ENCODE results near the gene DIAPH2. TPM values are rescaled to one million over a fixed set of nuclear protein-coding genes. Genes with fewer than 3 reads are reported as not detected.

DIAPH2 gene
- total and polyA plus RNA-seq, 2 of the 13 experiments (the other 11 are each of a cell fraction or from before 2014, with no cell fraction given) = 2.1 to 8.5 TPM

- BruUV-seq (replicated peaks) = no TSS peak
- no peak for DNase-seq (ENCODE audit: low spot score)
- Histone ChIP-seq H3K27ac (ENCODE audit: extremely low read length, insufficient read depth, low read length) (no peak overlapping the region), H2AFZ (ENCODE audit: low read length) (no peak overlapping the region), H3K79me2 (ENCODE audit: insufficient read depth, low read length) (no peaks in the 10 kb centered on the region), H3K4me1 (ENCODE audit: insufficient read depth, low read length) (no peaks in the 10 kb centered on the region), H3K36me3 (replicated peaks in 1 of 2; ENCODE audit: control insufficient read depth in 1 of 2, insufficient read depth in 2 of 2, low read length in 2 of 2) (no peaks in the 10 kb centered on the region), H3K9ac (ENCODE audit: insufficient read depth, low read depth, low read length) (no peak overlapping the region), H3K4me3 (replicated peaks in 1 of 3; ENCODE audit: insufficient read depth in 1 of 3, low read depth in 2 of 3, low read length in 3 of 3) (no peak overlapping the region), H3K4me2 (ENCODE audit: low read depth, low read length) (no peak overlapping the region), H3K27me3 (ENCODE audit: control insufficient read depth in 1 of 2, insufficient read depth in 2 of 2, low read length in 2 of 2) (no peaks in the 10 kb centered on the region), H4K20me1 (ENCODE audit: insufficient read depth, low read length) (no peaks in the 10 kb centered on the region), H3K9me3 (ENCODE audit: low read length) (no peaks in the 10 kb centered on the region)
- in situ Hi-C loops (cut with HindIII; ENCODE audit: extremely low pct_ligation_motif_present, low pct_unique_long_range_greater_than_20kb) (no loop called here), intact Hi-C loops (cut with micrococcal nuclease; ENCODE audit: unreplicated experiment) (no loop called here)
- no peak for FAIRE-seq
- ChIA-PET CTCF (ENCODE audit: low intra/inter-chr PET ratio, low total read pairs) (no interaction called here), POLR2A (no interaction called here)
- WGBS (ENCODE audit: low lambda C conversion rate) = 90% methylated on average over 2 of the region's 2 CpGs
- ATAC-seq = no peak
- TF ChIP-seq GATA4 (IDR thresholded peaks at IDR 0.05; ENCODE audit: borderline replicate concordance, low read depth) = no peak
- no peak for TF ChIP-seq PAF1 (CRISPR knock-in tag; IDR thresholded peaks at IDR 0.05)
- TF ChIP-seq FOXO4 (CRISPR knock-in tag; conservative IDR thresholded peaks at IDR 0.05) = no peak
- TF ChIP-seq ZIK1 (CRISPR knock-in tag; IDR thresholded peaks at IDR 0.05; ENCODE audit: borderline replicate concordance, low read depth) = no peak
- TF ChIP-seq TBP (CRISPR knock-in tag; IDR thresholded peaks at IDR 0.05) = no peak
These were observed 484.0 kb downstream of the DIAPH2 start for GRCh38 chrX:97168646-97169045.

- ChIA-PET POLR2A (no interaction called here), CTCF (ENCODE audit: low intra/inter-chr PET ratio, low total read pairs) (no interaction called here)
- Histone ChIP-seq H3K4me3 (replicated peaks in 1 of 3; ENCODE audit: insufficient read depth in 1 of 3, low read depth in 2 of 3, low read length in 3 of 3) (no peak overlapping the region), H3K9ac (ENCODE audit: insufficient read depth, low read depth, low read length) (no peak overlapping the region), H3K79me2 (ENCODE audit: insufficient read depth, low read length) (no peaks in the 10 kb centered on the region), H3K4me1 (ENCODE audit: insufficient read depth, low read length) (no peaks in the 10 kb centered on the region), H2AFZ (ENCODE audit: low read length) (no peak overlapping the region), H3K36me3 (replicated peaks in 1 of 2; ENCODE audit: control insufficient read depth in 1 of 2, insufficient read depth in 2 of 2, low read length in 2 of 2) (no peaks in the 10 kb centered on the region), H3K27me3 (ENCODE audit: control insufficient read depth in 1 of 2, insufficient read depth in 2 of 2, low read length in 2 of 2) (no peaks in the 10 kb centered on the region), H3K9me3 (ENCODE audit: low read length) (no peaks in the 10 kb centered on the region), H3K4me2 (ENCODE audit: low read depth, low read length) (no peak overlapping the region), H3K27ac (ENCODE audit: extremely low read length, insufficient read depth, low read length) (no peak overlapping the region), H4K20me1 (ENCODE audit: insufficient read depth, low read length) (no peaks in the 10 kb centered on the region)
- ATAC-seq = no peak
- no peak for TF ChIP-seq NBN (conservative IDR thresholded peaks at IDR 0.05)
- no peak for TF ChIP-seq SAFB2 (CRISPR knock-in tag; IDR thresholded peaks at IDR 0.05; ENCODE audit: borderline replicate concordance, low read depth)
- no peak for TF ChIP-seq ZNF703 (CRISPR knock-in tag; IDR thresholded peaks at IDR 0.05; ENCODE audit: borderline replicate concordance)
- no peak for TF ChIP-seq FOXA1 (IDR thresholded peaks at IDR 0.05)
- TF ChIP-seq FOXA1 (CRISPR knock-in tag; IDR thresholded peaks at IDR 0.05) = no peak
- no peak for DNase-seq (ENCODE audit: low spot score)
- WGBS (ENCODE audit: low lambda C conversion rate) = 91% methylated on average over 4 of the region's 4 CpGs
- no peak for FAIRE-seq
- in situ Hi-C loops (cut with HindIII; ENCODE audit: extremely low pct_ligation_motif_present, low pct_unique_long_range_greater_than_20kb) (no loop called here), intact Hi-C loops (cut with micrococcal nuclease; ENCODE audit: unreplicated experiment) (no loop called here)
- no TSS peak for BruUV-seq (replicated peaks)
These were observed 490.5 kb downstream of the DIAPH2 start for GRCh38 chrX:97175147-97175546.

Data from HepG2 (cell line).